ENCODE data around the gene COG8. TPM values are rescaled to one million over a fixed set of nuclear protein-coding genes. Genes with fewer than 3 reads are reported as not detected.

The COG8 gene
- total and polyA plus RNA-seq, 9 of the 15 experiments (the other 6 are each of a cell fraction or from before 2014, with no cell fraction given), result 3.7 to 42.6 (median 30.1) TPM

DNA sequence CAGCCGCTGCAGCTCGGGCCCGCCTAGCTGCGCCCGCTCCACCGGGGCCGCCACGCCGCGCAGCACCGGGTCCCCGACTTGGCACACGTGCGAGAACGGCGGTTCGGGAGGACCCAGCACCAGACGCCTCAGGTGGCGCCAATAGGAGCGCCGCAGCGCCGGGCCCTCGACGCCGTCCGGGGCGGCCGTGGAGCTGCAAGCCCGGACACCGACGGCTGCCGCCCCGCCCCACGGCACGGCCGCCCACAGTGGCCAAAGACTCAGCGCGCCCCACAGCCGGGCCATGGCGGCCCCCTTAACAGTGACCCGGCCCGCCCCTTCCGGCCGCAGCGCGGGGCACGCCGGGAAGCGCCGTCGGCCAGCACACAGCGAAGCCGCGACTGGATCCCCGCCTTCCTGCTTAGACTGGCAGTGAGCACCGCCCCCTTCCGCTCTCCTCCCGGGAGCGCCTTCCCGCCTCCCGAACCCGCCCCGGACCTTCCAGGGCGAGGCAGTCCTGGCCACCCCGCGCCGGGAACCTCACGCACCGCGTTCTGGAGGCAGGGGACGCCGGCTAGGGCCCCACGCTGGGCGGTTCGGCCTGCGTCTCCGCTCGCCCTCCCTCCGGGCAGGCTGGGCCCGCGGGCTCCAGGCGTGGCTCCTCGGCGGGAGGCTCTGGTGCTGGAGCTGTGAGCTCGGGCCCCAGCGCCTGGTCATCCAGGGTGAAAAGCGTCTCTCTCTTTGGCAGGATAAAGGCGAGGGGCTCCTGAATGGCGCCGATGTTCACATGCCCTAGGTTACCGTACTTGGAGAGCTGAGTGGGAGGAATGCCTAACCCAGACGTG is 8.9 kb downstream of the COG8 start, which contains the start of gene PDF (continued):
- TF ChIP-seq GABPB1 (CRISPR knock-in tag; IDR thresholded peaks at IDR 0.05), result peak; percentile 89
- no peak for TF ChIP-seq NCOA4 (IDR thresholded peaks at IDR 0.05; ENCODE audit: partially characterized antibody)
- TF ChIP-seq ZNF717 (CRISPR knock-in tag; IDR thresholded peaks at IDR 0.05), result no peak
- TF ChIP-seq, protein P1, sequence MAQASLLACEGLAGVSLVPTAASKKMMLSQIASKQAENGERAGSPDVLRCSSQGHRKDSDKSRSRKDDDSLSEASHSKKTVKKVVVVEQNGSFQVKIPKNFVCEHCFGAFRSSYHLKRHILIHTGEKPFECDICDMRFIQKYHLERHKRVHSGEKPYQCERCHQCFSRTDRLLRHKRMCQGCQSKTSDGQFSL (CRISPR knock-in tag; IDR thresholded peaks at IDR 0.05), result no peak
- TF ChIP-seq, protein P1 (tag; IDR thresholded peaks at IDR 0.05), result no peak
- no peak for TF ChIP-seq MCM5 (IDR thresholded peaks at IDR 0.05; ENCODE audit: low read depth)
- TF ChIP-seq THRAP3 (IDR thresholded peaks at IDR 0.05; ENCODE audit: borderline replicate concordance), result no peak
- peak; percentile 94 for TF ChIP-seq SUPT5H (IDR thresholded peaks at IDR 0.05)
- TF ChIP-seq ZNF24 (IDR thresholded peaks at IDR 0.05), result no peak
- TF ChIP-seq BHLHE40 (IDR thresholded peaks at IDR 0.05; ENCODE audit: low read length), result no peak; the same call in 1 of the 2 replicates
- no peak for TF ChIP-seq MIER1 (IDR thresholded peaks at IDR 0.05; ENCODE audit: low read depth)
- TF ChIP-seq SIN3B (IDR thresholded peaks at IDR 0.05; ENCODE audit: low read depth), result peak; percentile 84; the same call in 1 of the 2 replicates
- TF ChIP-seq FOXA1 (IDR thresholded peaks at IDR 0.05; ENCODE audit: borderline replicate concordance), result no peak
- TF ChIP-seq, protein P2, sequence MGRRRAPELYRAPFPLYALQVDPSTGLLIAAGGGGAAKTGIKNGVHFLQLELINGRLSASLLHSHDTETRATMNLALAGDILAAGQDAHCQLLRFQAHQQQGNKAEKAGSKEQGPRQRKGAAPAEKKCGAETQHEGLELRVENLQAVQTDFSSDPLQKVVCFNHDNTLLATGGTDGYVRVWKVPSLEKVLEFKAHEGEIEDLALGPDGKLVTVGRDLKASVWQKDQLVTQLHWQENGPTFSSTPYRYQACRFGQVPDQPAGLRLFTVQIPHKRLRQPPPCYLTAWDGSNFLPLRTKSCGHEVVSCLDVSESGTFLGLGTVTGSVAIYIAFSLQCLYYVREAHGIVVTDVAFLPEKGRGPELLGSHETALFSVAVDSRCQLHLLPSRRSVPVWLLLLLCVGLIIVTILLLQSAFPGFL (CRISPR knock-in tag; IDR thresholded peaks at IDR 0.05), result no peak
- no peak for TF ChIP-seq ZNF324 (CRISPR knock-in tag; IDR thresholded peaks at IDR 0.05)
- no peak for TF ChIP-seq LEF1 (IDR thresholded peaks at IDR 0.05)
- TF ChIP-seq, protein P3, sequence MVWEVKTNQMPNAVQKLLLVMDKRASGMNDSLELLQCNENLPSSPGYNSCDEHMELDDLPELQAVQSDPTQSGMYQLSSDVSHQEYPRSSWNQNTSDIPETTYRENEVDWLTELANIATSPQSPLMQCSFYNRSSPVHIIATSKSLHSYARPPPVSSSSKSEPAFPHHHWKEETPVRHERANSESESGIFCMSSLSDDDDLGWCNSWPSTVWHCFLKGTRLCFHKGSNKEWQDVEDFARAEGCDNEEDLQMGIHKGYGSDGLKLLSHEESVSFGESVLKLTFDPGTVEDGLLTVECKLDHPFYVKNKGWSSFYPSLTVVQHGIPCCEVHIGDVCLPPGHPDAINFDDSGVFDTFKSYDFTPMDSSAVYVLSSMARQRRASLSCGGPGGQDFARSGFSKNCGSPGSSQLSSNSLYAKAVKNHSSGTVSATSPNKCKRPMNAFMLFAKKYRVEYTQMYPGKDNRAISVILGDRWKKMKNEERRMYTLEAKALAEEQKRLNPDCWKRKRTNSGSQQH (CRISPR knock-in tag; IDR thresholded peaks at IDR 0.05), result no peak
- TF ChIP-seq, protein P4, sequence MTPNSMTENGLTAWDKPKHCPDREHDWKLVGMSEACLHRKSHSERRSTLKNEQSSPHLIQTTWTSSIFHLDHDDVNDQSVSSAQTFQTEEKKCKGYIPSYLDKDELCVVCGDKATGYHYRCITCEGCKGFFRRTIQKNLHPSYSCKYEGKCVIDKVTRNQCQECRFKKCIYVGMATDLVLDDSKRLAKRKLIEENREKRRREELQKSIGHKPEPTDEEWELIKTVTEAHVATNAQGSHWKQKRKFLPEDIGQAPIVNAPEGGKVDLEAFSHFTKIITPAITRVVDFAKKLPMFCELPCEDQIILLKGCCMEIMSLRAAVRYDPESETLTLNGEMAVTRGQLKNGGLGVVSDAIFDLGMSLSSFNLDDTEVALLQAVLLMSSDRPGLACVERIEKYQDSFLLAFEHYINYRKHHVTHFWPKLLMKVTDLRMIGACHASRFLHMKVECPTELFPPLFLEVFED (CRISPR knock-in tag; conservative IDR thresholded peaks at IDR 0.05), result no peak
- no peak for TF ChIP-seq RFX5 (IDR thresholded peaks at IDR 0.05; ENCODE audit: low read depth, low read length)
- TF ChIP-seq, protein P5, sequence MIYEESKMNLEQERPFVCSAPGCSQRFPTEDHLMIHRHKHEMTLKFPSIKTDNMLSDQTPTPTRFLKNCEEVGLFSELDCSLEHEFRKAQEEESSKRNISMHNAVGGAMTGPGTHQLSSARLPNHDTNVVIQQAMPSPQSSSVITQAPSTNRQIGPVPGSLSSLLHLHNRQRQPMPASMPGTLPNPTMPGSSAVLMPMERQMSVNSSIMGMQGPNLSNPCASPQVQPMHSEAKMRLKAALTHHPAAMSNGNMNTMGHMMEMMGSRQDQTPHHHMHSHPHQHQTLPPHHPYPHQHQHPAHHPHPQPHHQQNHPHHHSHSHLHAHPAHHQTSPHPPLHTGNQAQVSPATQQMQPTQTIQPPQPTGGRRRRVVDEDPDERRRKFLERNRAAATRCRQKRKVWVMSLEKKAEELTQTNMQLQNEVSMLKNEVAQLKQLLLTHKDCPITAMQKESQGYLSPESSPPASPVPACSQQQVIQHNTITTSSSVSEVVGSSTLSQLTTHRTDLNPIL (CRISPR knock-in tag; IDR thresholded peaks at IDR 0.05), result no peak
- TF ChIP-seq ZNF133 (CRISPR knock-in tag; IDR thresholded peaks at IDR 0.05), result no peak
- TF ChIP-seq GTF2E2 (tag; IDR thresholded peaks at IDR 0.05), result 0 out of 2 replicates have a peak, but pooled peaks have one; percentile 46
- TF ChIP-seq BRCA1 (IDR thresholded peaks at IDR 0.05), result no peak
- TF ChIP-seq BRCA1 (CRISPR knock-in tag; IDR thresholded peaks at IDR 0.05), result no peak
- peak; percentile 95 for TF ChIP-seq GABPA (tag; conservative IDR thresholded peaks at IDR 0.05; ENCODE audit: low read depth)

Measured in K562 (cell line).